Testis (tissue), 3 donors: Measurements from ENCODE around the gene ROR2. TPM values are rescaled to one million over a fixed set of nuclear protein-coding genes. Genes with fewer than 3 reads are reported as not detected.
"Not testable (repeated sequence)": the region's sequence is repeated elsewhere in the genome, so short reads cannot be mapped to it uniquely, and the experiment has no call there.

Source experiments
- DNase-seq: peaks from one replicate; pipeline ENCODE4 v3.0.0-alpha.2; 2019
- H3K27ac ChIP-seq, 2 donors: fragments of 200-600 bp; sonication (generic); one replicate each; pipeline ENCODE4 v1.5.1; 2019
- H3K27me3 ChIP-seq: fragments of 200-600 bp; sonication (generic); one replicate; pipeline ENCODE4 v1.5.1; 2019
- H3K36me3 ChIP-seq: fragments of 200-600 bp; sonication (generic); one replicate; pipeline ENCODE4 v1.5.1; 2017; ENCODE audit warnings: low read depth; ENCODE audit errors: missing control alignments
- H3K4me1 ChIP-seq: fragments of 200-600 bp; sonication (generic); one replicate; pipeline ENCODE4 v1.5.1; 2019
- H3K4me3 ChIP-seq, 2 donors: fragments of 200-600 bp; sonication (generic); one replicate each; pipeline ENCODE4 v1.5.1; 2017 to 2019
- H3K9me3 ChIP-seq: fragments of 200-600 bp; sonication (generic); one replicate; pipeline ENCODE4 v1.5.1; 2017
- POLR2A ChIP-seq: fragments of 450-650 bp; IDR thresholded peaks from one replicate; pipeline ENCODE4 v1.6.1; 2017; ENCODE audit warnings: antibody characterized with exemption, mild to moderate bottlenecking, moderate library complexity
- WGBS, 2 donors: methylation state at CpG; one replicate each; pipeline ENCODE4 v1.1.5; 2018; 5-methylcytosine and 5-hydroxymethylcytosine counted together
- intact Hi-C: fragments of 100-400 bp; cut with DNase I; formaldehyde crosslinking; loops from one replicate; pipeline ENCODE4 v1.15.1; 2023; ENCODE audit warnings: low total_unique reads
- polyA plus RNA-seq: library from polyadenylated mRNA; stranded (reverse); fragments of 350-450 nt; fragmentation: Illumina TruSeq; extraction: RNeasy Lipid Tissue Mini Kit (QIAGEN cat#74804); gene quantifications from one replicate; pipeline ENCODE4 v1.2.3, GENCODE V29; 2014; ENCODE audit warnings: low read depth, low replicate concordance; ENCODE audit not compliant: insufficient read depth
- total RNA-seq, 2 donors: library from RNA; depleted of rRNA; stranded (reverse); fragments of >200 nt; gene quantifications; one replicate each; pipeline ENCODE4 v1.2.3, GENCODE V29; 2016
- TF ChIP-seq, protein P1 (sequence below), 3 experiments: fragments of 450-650 bp in 2 of 3; fragments of 200-600 bp in 1 of 3; sonication (generic) in 1 of 3; IDR thresholded peaks; one replicate each; pipeline ENCODE4 v1.5.1; 2016 to 2019; ENCODE audit warnings: antibody characterized with exemption in 3 of 3, mild to moderate bottlenecking in 2 of 3, moderate library complexity in 1 of 3

ROR2 gene
- total and polyA plus RNA-seq, 3 donors from 2014 or later: 11.5 to 16.5 (median 12.3) TPM

DNA sequence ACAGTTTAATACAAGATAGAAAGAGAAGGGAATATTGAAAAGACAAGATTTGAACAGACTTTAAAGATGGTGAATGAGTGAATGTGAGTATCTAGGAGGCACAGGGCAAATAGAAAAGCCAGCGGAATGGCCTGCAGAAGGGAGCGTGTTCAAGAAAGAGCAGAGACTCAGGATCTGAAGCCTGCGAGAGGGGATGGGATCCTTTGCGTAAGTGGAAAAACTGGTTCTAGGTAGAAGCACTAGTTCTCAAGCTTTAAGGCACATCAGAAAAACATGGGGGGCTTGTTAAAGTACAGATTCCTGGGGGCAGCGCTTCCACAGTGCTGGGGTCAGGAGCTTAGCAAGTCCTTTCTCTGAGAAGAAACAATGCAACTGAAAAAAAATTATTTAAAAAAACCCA is 431.6 kb downstream of the ROR2 start:
- WGBS, 2 donors: 94 to 96% methylated on average over 5 of the region's 5 CpGs
- H3K4me1 ChIP-seq: no peaks in the 10 kb centered on the region
- no peak for TF ChIP-seq POLR2A
- TF ChIP-seq, protein P1, sequence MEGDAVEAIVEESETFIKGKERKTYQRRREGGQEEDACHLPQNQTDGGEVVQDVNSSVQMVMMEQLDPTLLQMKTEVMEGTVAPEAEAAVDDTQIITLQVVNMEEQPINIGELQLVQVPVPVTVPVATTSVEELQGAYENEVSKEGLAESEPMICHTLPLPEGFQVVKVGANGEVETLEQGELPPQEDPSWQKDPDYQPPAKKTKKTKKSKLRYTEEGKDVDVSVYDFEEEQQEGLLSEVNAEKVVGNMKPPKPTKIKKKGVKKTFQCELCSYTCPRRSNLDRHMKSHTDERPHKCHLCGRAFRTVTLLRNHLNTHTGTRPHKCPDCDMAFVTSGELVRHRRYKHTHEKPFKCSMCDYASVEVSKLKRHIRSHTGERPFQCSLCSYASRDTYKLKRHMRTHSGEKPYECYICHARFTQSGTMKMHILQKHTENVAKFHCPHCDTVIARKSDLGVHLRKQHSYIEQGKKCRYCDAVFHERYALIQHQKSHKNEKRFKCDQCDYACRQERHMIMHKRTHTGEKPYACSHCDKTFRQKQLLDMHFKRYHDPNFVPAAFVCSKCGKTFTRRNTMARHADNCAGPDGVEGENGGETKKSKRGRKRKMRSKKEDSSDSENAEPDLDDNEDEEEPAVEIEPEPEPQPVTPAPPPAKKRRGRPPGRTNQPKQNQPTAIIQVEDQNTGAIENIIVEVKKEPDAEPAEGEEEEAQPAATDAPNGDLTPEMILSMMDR (IDR thresholded peaks at IDR 0.05): no peak
- H3K27me3 ChIP-seq: no peaks in the 10 kb centered on the region
- H3K9me3 ChIP-seq: no peaks in the 10 kb centered on the region
- H3K4me3 ChIP-seq: no peak overlapping the region
- no peak for DNase-seq
- H3K27ac ChIP-seq: no peak overlapping the region
- no peaks in the 10 kb centered on the region for H3K36me3 ChIP-seq
- intact Hi-C loops: no loop called here

DNA sequence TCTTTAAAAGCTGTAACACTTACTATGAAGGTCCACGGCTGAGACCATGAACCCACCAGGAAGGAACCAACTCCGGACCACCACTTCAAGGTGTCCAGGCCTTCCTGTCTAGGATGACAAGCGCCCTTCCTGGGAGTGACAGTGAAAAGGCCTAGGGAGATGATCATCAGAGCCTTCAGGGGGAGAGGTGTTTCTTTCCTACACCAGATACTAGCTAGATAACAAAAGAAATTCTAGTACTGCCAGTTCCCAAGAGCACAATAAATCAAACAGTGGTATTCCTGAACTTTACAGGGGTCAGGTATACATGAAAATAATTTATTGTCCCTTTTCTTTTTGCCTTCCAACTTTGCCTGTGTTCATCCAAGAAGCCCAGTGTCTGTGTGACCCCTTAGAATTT is 432.2 kb downstream of the ROR2 start:
- WGBS, 2 donors: 62 to 68% methylated on average over 3 of the region's 3 CpGs
- DNase-seq: no peak
- Histone ChIP-seq H3K36me3 (no peaks in the 10 kb centered on the region), H3K4me1 (no peaks in the 10 kb centered on the region), H3K4me3 (no peak overlapping the region), H3K9me3 (no peaks in the 10 kb centered on the region), H3K27ac (no peak overlapping the region), H3K27me3 (no peaks in the 10 kb centered on the region)
- intact Hi-C loops: no loop called here
- no peak for TF ChIP-seq POLR2A
- TF ChIP-seq, protein P1 (IDR thresholded peaks at IDR 0.05): no peak

DNA sequence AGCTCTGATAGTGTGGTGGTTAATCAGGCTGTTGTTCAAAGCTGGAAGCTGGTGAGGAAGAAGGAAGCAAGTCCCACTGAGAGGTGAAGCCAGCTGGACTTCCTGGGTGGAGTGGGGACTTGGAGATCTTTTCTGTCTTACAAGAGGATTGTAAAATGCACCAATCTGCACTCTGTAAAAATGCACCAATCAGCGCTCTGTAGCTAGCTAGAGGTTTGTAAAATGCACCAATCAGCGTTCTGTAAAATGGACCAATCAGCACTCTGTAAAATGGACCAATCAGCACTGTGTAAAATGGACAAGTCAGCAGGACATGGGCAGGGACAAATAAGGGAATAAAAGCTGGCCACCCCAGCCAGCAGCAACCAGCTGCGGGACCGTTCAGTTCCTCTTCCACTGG is 432.7 kb downstream of the ROR2 start:
- H3K36me3 ChIP-seq, DNase-seq, H3K27me3 ChIP-seq, H3K27ac ChIP-seq, intact Hi-C loops, H3K9me3 ChIP-seq, H3K4me3 ChIP-seq, H3K4me1 ChIP-seq: not testable (repeated sequence)
- WGBS, 2 donors: 66 to 71% methylated on average over 4 of the region's 4 CpGs

DNA sequence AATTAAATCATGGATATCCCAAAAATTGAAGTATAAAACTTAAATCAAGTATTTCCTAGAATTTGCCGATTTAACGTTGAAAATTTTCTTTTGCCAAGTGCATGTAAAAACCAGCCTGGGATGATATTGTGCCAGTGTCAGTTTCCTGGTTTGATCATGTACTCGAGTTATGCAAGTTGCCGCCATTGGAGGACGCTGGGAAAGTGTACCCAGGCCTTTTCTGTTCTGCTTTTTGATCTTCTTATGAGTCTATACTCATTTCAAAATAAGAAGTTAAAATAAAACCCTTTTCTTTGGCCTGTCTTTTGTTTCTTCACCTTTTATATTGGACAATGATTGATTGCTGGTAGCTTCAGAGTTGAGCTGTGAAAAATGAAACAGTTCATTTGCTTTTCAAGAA is 433.3 kb downstream of the ROR2 start:
- intact Hi-C loops: no loop called here
- Histone ChIP-seq H3K27ac (no peak overlapping the region), H3K9me3 (no peaks in the 10 kb centered on the region)

DNA sequence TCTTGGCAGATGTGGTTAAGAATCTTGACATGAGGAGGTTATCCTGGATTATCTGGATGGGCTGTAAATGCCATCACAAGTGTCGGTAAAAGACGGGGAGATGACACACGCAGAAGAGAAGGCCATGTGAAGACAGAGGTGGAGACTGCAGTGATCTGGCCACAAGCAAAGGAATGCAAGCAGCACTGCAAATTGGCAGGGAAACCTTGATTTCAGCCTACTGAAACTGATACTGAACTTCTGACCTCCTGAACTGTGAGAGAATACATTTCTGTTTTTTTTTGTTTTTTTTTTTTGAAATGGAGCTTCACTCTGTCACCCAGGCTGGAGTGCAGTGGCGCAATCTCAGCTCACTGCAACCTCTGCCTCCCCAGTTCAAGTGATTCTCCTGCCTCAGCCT is 433.9 kb downstream of the ROR2 start:
- no peak overlapping the region for H3K27ac ChIP-seq
- no peak for TF ChIP-seq POLR2A
- TF ChIP-seq, protein P1 (IDR thresholded peaks at IDR 0.05): no peak
- no peaks in the 10 kb centered on the region for H3K9me3 ChIP-seq
- H3K4me3 ChIP-seq: no peak overlapping the region
- DNase-seq: no peak
- WGBS, 2 donors: 91 to 96% methylated on average over 4 of the region's 4 CpGs
- H3K27me3 ChIP-seq: no peaks in the 10 kb centered on the region
- no peaks in the 10 kb centered on the region for H3K4me1 ChIP-seq
- intact Hi-C loops: no loop called here
- no peaks in the 10 kb centered on the region for H3K36me3 ChIP-seq

More for the DNA sequence above, 433.3 kb downstream of the ROR2 start:
- H3K36me3 ChIP-seq: no peaks in the 10 kb centered on the region
- no peak overlapping the region for H3K4me3 ChIP-seq
- no peaks in the 10 kb centered on the region for H3K4me1 ChIP-seq
- WGBS, 2 donors: 83 to 85% methylated on average over 5 of the region's 5 CpGs
- DNase-seq: no peak
- TF ChIP-seq, protein P1 (IDR thresholded peaks at IDR 0.05): no peak
- TF ChIP-seq POLR2A: no peak
- no peaks in the 10 kb centered on the region for H3K27me3 ChIP-seq
